Skeletal muscle tissue (tissue), 4 donors: ENCODE results near the gene PRKCE. TPM values are rescaled to one million over a fixed set of nuclear protein-coding genes. Genes with fewer than 3 reads are reported as not detected.

Experiments used
- H3K27ac ChIP-seq: one replicate; pipeline ENCODE4 v1.7.0; 2013; ENCODE audit warnings: mild to moderate bottlenecking, low read depth, low read length, inconsistent platforms
- H3K27me3 ChIP-seq, 3 donors: one replicate each; pipeline ENCODE4 v1.7.0; 2013; ENCODE audit warnings: low read length in 3 of 3; ENCODE audit not compliant: control insufficient read depth in 3 of 3, insufficient read depth in 3 of 3
- H3K36me3 ChIP-seq, 3 donors: one replicate each; pipeline ENCODE4 v1.7.0; 2013; ENCODE audit warnings: low read length in 3 of 3; ENCODE audit not compliant: control insufficient read depth in 3 of 3, insufficient read depth in 3 of 3
- H3K4me1 ChIP-seq, 3 donors: one replicate each; pipeline ENCODE4 v1.7.0; 2013; ENCODE audit warnings: low read length in 3 of 3, mild to moderate bottlenecking in 3 of 3; ENCODE audit not compliant: control insufficient read depth in 3 of 3, insufficient read depth in 3 of 3
- H3K4me3 ChIP-seq, 3 donors: one replicate each; pipeline ENCODE4 v1.7.0; 2013; ENCODE audit warnings: low read length in 3 of 3
- H3K9ac ChIP-seq, 3 donors: one replicate each; pipeline ENCODE4 v1.7.0; 2013; ENCODE audit warnings: low read length in 3 of 3, mild to moderate bottlenecking in 3 of 3, moderate library complexity in 2 of 3, low read depth in 1 of 3
- H3K9me3 ChIP-seq, 3 donors: one replicate each; pipeline ENCODE4 v1.7.0; 2013; ENCODE audit warnings: low read length in 3 of 3; ENCODE audit not compliant: control insufficient read depth in 3 of 3
- total RNA-seq: library from RNA; depleted of rRNA; stranded (reverse); fragments of >200 nt; gene quantifications from one replicate; pipeline ENCODE4 v1.2.3, GENCODE V29; 2014
- donor health status: Osteomylitis.

The PRKCE gene
- total RNA-seq, 1 donor from 2014 or later: 9.4 TPM

DNA sequence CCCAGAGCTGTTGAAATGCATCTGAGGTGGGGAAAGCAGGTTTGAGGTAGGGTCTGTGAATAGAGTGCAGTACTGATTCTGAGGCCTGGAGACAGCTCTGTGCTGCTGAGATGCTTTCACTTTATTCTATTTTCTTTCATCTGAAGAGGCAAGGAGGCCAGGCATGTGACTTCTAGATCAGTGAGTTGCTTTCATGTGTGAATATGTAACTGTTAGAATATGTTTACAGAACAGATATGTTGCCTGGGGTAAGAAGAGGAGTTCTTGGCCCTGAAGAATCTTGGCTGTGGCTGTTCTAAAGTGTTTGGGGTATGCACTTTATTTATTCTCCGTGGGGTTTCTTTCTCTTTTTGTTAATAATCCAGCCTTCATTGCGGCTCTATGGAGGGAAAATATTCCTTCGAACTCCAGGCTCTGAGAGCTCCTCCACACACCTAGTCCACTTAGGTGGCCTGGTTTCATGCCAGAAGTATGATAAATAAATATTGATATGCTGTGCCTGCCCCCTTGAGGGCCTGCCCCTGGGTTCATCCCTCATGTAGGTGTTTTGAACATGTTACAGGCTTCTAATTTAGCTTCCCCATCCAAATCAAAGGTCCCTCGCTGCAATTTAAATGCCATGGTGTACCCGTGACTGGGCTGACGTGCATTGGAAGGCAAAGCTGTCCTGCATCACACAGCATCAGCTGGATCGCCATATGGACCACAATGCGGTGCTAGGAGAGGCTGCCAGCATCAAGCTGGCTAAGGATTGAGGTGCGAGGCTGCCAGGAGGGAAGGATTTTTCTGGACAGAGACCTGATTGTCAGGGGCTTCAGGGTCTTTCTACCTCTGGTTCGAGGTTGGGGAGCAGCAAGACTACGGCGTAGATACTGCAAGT lies 102.9 kb downstream of the PRKCE start:
- Histone ChIP-seq H3K36me3 (no peaks in the 10 kb centered on the region), H3K27ac (no peak overlapping the region), H3K4me3 (no peak overlapping the region), H3K9ac (no peak overlapping the region), H3K4me1 (peaks cover 6 to 21% (median 8%) of the 10 kb centered on the region in 3 donors), H3K27me3 (no peaks in the 10 kb centered on the region), H3K9me3 (no peaks in the 10 kb centered on the region)

DNA sequence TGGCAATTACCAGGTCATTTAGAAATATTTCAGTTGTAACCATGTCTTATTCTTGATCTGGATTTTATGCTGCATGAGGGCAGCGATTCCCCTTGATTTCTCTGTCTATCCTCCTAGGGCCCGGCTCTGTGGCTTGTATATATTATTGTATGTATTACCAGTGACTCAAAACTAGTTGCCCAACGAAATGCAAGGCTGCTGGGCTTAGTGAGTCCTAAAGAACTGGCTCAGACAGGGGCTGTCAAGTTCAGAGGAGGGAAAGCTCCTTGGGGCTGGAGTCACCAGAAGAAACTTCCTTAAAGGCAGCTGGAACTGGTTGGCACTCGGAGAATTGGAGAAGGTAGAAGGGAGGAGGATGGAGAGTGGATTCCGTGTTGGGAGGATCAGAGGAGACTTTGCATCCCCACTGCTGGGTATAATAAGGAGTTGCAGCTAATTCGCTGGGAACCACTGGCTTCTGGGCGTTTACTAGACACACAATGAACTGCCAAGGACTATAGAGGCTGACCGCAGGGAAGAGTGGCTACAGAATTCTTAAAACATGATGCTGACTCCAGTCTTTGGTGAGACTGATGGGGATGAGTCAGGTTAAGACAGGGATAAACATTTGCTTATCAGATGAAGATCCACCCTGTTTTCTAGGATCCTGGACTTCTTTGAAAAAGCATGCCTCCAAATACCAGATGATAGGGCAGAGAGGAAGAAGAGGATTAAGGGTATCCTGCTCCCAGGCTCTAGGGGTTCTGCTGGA lies 104.3 kb downstream of the PRKCE start:
- H3K9me3 ChIP-seq: no peaks in the 10 kb centered on the region
- peaks cover 14 to 33% (median 16%) of the 10 kb centered on the region in 3 donors for H3K4me1 ChIP-seq
- no peaks in the 10 kb centered on the region for H3K27me3 ChIP-seq
- H3K9ac ChIP-seq: no peak overlapping the region
- H3K36me3 ChIP-seq: no peaks in the 10 kb centered on the region
- no peak overlapping the region for H3K4me3 ChIP-seq
- H3K27ac ChIP-seq: no peak overlapping the region

DNA sequence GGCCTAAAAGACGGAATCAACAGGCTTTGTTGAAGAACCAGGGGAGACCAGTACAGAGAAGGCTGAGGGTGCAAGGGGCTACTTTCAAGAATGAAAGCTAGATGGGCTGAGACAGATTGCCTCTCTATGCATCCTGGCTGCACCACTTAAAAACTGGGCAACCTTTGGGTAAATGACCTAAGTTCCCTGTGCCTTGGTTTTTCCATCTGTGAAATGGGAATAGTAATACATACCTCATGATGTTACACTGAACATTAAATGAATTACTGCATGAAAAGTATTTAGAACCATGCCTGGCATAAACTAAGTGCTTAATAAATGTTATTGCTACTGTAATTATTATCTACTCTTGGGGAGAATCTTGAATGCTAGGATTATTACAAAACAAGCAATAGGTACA lies 106.5 kb downstream of the PRKCE start:
- Histone ChIP-seq H3K27me3 (no peaks in the 10 kb centered on the region), H3K9ac (no peak overlapping the region), H3K27ac (no peak overlapping the region), H3K9me3 (no peaks in the 10 kb centered on the region), H3K36me3 (no peaks in the 10 kb centered on the region), H3K4me3 (no peak overlapping the region), H3K4me1 (peaks cover 14 to 33% (median 16%) of the 10 kb centered on the region in 3 donors)

DNA sequence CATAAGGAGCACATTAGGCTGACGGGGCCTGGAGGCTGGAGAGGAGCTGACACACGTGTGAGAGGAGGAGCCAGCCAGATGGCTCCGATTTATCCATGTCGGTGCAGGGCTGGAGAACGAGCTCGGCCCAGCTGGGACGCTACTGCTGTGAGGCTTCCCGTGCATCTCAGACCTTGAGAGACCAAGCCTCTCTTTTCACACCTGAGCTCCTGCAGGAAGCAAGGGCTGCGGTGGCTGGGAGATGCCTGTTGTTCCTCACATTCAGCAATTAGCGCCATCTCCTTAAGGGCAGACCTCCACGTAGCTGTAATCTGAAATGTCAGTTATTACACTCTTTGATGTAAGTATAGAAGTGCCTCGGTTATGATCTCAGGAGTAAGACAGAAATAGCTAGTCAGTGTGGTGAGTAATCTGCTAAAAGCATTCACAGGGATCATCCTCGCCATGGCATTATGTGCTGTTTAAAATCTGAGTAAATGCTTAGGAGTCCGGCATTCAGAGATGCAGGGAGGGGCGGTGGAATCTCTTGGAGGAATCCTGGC lies 107.9 kb downstream of the PRKCE start:
- H3K27me3 ChIP-seq: no peaks in the 10 kb centered on the region
- H3K36me3 ChIP-seq: no peaks in the 10 kb centered on the region
- peak overlapping the region; percentile 81 for H3K27ac ChIP-seq
- no peaks in the 10 kb centered on the region for H3K9me3 ChIP-seq
- H3K4me1 ChIP-seq: peaks cover 14 to 33% (median 16%) of the 10 kb centered on the region in 3 donors
- peak overlapping the region; percentile 24 to 76 (median 69) for H3K4me3 ChIP-seq
- H3K9ac ChIP-seq: peak overlapping the region; percentile 52 to 83 (median 63)

DNA sequence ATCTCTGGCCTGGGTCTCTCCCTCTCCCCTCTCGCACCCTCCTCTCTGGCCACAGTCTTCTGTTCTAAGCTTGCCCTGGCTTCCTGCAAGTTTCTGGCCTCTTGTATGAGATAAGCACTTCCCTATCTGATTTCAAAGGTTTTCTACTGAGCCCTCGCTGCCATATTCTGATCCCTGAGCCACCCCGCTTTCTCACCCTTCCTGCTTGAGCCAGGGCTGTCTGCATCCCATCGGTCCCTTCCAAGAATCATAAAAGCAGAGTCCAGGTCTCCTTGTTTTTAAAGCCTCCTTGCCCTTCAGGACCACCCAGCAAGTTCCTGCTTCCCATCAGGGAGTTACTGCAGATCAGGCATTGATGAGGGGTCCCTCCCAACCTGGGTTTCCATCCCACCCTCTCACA lies 110.2 kb downstream of the PRKCE start:
- Histone ChIP-seq H3K27ac (no peak overlapping the region), H3K9ac (no peak overlapping the region), H3K4me3 (no peak overlapping the region), H3K36me3 (no peaks in the 10 kb centered on the region), H3K9me3 (no peaks in the 10 kb centered on the region), H3K27me3 (no peaks in the 10 kb centered on the region), H3K4me1 (peaks cover 23 to 34% (median 25%) of the 10 kb centered on the region in 3 donors)

DNA sequence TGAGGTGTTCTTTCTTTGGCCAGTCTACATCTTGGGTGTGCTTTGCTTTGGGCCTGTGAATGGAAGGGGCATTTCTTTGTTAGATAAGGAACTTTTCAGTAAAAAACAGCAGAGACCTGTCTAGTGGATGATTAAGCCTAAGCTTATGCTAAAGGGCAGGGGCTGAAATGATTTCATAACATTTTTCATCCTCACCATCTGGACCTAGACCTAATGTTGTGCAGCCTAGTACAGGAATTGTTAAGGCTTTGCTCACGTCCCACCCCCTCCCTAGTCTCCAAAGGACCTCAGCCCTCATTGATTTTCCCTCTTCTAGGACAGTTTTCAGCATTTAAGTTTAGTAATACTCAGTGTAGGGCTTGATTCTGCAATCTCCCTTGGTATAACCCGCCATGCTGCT lies 111.8 kb downstream of the PRKCE start:
- Histone ChIP-seq H3K9ac (no peak overlapping the region), H3K4me3 (no peak overlapping the region), H3K9me3 (no peaks in the 10 kb centered on the region), H3K27ac (no peak overlapping the region), H3K36me3 (no peaks in the 10 kb centered on the region), H3K4me1 (peaks cover 23 to 39% (median 25%) of the 10 kb centered on the region in 3 donors), H3K27me3 (no peaks in the 10 kb centered on the region)

DNA sequence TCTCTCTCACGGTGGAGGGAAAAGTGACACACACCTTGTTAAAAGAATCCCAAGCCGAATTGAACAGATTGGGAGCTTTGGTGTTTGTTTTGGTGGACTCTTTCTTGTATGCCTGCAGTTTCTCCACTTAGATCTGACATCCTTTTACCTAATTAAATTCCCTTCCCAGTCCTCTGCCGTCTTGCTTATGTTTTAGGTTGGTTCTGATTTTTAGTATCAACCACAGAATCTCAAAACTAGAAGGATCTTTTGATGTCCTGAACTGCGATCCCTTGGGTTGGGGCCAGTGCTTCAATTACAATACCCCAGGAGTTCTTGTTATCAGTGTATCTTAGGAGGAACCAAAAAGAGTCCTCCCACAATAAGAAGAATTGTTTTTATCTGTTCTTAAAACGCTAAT lies 112.3 kb downstream of the PRKCE start:
- Histone ChIP-seq H3K36me3 (no peaks in the 10 kb centered on the region), H3K4me1 (peaks cover 20 to 37% (median 25%) of the 10 kb centered on the region in 3 donors), H3K27me3 (no peaks in the 10 kb centered on the region), H3K9me3 (no peaks in the 10 kb centered on the region), H3K4me3 (no peak overlapping the region), H3K9ac (no peak overlapping the region), H3K27ac (no peak overlapping the region)

DNA sequence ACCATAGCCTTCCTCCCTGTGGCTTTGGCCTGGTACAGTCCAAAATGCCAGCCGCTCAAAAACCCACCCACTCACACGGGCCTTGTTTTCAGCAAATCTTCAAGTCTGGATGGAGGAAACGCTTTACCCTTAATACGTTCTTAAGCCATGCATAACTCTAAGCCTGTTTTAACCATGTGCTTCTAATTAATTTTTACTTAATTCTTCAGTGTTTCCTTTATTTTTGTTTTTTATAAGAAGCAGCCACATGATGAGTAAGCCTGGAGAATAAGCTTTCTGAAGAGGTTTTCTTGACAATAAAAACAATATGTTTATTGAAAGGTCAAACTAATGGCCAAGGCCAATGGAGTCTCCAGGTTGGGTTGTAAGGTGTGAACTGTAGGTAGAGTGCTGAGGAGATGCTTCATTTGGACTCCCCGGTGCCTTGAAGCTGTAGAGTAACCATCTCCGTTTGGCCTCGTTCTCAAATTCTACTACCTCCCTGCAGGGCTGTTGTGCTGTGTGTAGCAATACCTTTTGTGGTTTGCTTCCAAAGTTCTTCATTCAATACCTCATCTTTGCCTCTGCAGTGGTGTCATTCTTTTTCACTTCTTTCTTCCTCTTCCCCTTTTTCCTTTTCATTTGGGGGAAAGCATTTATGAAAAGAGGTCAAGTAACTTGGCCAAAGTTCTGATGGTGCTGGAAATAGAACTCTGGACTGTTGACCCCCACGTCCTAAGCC lies 113.7 kb downstream of the PRKCE start:
- H3K4me1 ChIP-seq: peaks cover 11 to 30% (median 12%) of the 10 kb centered on the region in 3 donors
- peak overlapping the region in 1 of 3 donors; percentile 11 for H3K4me3 ChIP-seq
- no peaks in the 10 kb centered on the region for H3K9me3 ChIP-seq
- no peaks in the 10 kb centered on the region for H3K36me3 ChIP-seq
- H3K27ac ChIP-seq: no peak overlapping the region
- no peaks in the 10 kb centered on the region for H3K27me3 ChIP-seq
- no peak overlapping the region for H3K9ac ChIP-seq

DNA sequence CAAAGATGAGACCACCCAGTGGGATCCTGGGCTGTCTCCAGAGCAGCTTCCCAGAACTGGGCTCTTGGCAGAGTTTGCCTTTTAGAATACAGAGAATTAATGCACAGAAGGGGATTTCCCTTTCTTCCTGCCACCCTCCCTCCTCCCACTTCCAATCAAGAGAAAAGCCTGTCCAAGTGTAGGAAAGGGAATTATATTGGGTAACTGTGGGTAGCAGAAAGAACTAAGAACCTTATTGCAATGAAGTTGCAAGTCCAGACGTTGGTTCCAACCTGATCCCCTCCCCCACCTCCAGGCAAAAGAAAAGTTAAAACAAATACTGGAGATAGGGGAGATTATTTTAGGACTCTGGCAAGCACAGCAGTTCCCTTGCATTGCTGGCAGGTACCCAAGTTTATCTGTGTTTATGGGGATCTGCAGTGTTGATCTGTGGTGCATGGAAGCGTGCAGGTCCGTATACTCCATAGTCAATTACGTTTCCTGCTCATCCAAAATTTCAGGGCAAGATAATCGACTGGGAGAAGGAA lies 114.3 kb downstream of the PRKCE start:
- no peaks in the 10 kb centered on the region for H3K36me3 ChIP-seq
- no peak overlapping the region for H3K9ac ChIP-seq
- no peaks in the 10 kb centered on the region for H3K27me3 ChIP-seq
- H3K9me3 ChIP-seq: no peaks in the 10 kb centered on the region
- peak overlapping the region in 1 of 3 donors; percentile 11 for H3K4me3 ChIP-seq
- peaks cover 13 to 29% (median 15%) of the 10 kb centered on the region in 3 donors for H3K4me1 ChIP-seq
- H3K27ac ChIP-seq: no peak overlapping the region
